Measurements from ENCODE around the gene ARMC9.
"Not testable (repeated sequence)": the region's sequence is repeated elsewhere in the genome, so short reads cannot be mapped to it uniquely, and the experiment has no call there.

Gene ARMC9

GRCh38 chr2:231405601-231406367, 207.4 kb downstream of the ARMC9 start:
- TF ChIP-seq, protein P1, sequence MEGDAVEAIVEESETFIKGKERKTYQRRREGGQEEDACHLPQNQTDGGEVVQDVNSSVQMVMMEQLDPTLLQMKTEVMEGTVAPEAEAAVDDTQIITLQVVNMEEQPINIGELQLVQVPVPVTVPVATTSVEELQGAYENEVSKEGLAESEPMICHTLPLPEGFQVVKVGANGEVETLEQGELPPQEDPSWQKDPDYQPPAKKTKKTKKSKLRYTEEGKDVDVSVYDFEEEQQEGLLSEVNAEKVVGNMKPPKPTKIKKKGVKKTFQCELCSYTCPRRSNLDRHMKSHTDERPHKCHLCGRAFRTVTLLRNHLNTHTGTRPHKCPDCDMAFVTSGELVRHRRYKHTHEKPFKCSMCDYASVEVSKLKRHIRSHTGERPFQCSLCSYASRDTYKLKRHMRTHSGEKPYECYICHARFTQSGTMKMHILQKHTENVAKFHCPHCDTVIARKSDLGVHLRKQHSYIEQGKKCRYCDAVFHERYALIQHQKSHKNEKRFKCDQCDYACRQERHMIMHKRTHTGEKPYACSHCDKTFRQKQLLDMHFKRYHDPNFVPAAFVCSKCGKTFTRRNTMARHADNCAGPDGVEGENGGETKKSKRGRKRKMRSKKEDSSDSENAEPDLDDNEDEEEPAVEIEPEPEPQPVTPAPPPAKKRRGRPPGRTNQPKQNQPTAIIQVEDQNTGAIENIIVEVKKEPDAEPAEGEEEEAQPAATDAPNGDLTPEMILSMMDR (IDR thresholded peaks at IDR 0.05; ENCODE audit: control insufficient read depth, insufficient read depth, low read depth, low read length, missing control alignments), result peak; percentile 33
- H3K4me3 ChIP-seq (ENCODE audit: control insufficient read depth, low read depth, low read length); DNase-seq (ENCODE audit: low read depth): not testable (repeated sequence)

GRCh38 chr2:231407686-231408085, 209.3 kb downstream of the ARMC9 start:
- not testable (repeated sequence) for H3K4me3 ChIP-seq (ENCODE audit: control insufficient read depth, low read depth, low read length); DNase-seq (ENCODE audit: low read depth)

- not testable (repeated sequence) for H3K4me3 ChIP-seq (ENCODE audit: control insufficient read depth, low read depth, low read length); DNase-seq (ENCODE audit: low read depth)
Observed at GRCh38 chr2:231408304-231408703, 209.9 kb downstream of the ARMC9 start.

- H3K4me3 ChIP-seq (ENCODE audit: control insufficient read depth, low read depth, low read length), result no peak overlapping the region
- TF ChIP-seq, protein P1 (IDR thresholded peaks at IDR 0.05; ENCODE audit: control insufficient read depth, insufficient read depth, low read depth, low read length, missing control alignments), result no peak
- no peak for DNase-seq (ENCODE audit: low read depth)
Observed at GRCh38 chr2:231409776-231410175, 211.3 kb downstream of the ARMC9 start.

DNA sequence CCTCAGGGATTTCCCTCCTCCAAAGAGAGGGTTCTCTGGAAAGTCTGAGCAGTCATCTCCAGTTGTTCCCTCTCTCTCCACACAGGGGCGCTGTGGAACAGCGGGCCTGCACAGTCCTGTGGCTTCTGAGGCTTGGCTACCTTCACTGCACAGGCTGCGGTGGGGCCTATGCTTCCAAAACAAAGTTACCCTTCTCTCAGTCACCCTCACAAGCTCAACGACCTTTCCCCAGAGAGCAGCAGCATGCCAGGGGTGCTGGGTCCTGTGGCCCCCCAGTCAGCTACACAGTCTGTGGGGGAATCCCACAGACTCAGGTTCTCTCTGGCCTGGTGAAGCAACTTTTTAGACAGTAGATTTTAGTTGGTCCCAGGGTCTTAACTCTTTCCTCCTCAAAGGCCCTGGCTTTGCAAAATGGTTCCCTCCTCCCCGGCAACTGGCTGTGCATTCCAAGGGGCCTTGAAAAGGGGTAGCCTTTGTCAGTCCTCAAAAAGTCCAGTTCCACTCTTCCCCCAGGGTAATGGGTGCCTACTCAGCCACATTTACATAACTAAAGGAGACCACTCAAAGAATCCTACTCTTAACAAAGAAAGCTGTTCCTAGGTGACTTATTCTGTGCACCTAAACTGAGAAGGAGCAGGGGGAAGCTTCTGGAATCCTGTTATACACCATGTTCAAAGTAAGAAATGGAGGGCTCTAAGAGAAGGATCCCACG, 212.0 kb downstream of the ARMC9 start:
- TF ChIP-seq, protein P1 (IDR thresholded peaks at IDR 0.05; ENCODE audit: control insufficient read depth, insufficient read depth, low read depth, low read length, missing control alignments), result peak; percentile 40
- H3K4me3 ChIP-seq (ENCODE audit: control insufficient read depth, low read depth, low read length), result no peak overlapping the region
- DNase-seq (ENCODE audit: low read depth), result no peak

GRCh38 chr2:231411237-231411636, 212.8 kb downstream of the ARMC9 start:
- no peak overlapping the region for H3K4me3 ChIP-seq (ENCODE audit: control insufficient read depth, low read depth, low read length)
- TF ChIP-seq, protein P1 (IDR thresholded peaks at IDR 0.05; ENCODE audit: control insufficient read depth, insufficient read depth, low read depth, low read length, missing control alignments), result no peak
- DNase-seq (ENCODE audit: low read depth), result no peak

- TF ChIP-seq, protein P1 (IDR thresholded peaks at IDR 0.05; ENCODE audit: control insufficient read depth, insufficient read depth, low read depth, low read length, missing control alignments), result peak; percentile 94
- peak overlapping the region; percentile 60 for H3K4me3 ChIP-seq (ENCODE audit: control insufficient read depth, low read depth, low read length)
- DNase-seq (ENCODE audit: low read depth), result peak; percentile 21
Observed at GRCh38 chr2:231411831-231412617, 213.6 kb downstream of the ARMC9 start.
